ENCODE measurements around the gene FUT4.

DNA sequence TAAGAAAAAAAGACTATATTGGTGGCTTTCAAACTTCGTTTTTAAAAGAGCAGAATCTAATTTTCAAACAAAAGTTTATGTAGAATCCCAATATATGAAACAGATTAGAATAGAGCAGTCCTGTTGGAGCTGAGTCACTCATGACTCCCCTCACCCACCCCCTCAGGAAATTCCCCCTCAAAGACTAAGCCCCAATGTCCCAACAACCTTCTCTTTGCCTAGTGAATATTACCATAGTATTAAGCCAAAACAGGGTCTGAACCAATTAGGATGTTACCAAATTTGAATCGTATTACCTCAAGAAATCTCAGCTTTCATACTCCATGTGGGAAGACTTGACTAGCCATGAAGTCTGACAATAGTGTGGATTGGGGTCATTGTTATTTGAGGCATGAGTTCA, 15.6 kb downstream of the FUT4 start:
- TF ChIP-seq, protein P1, sequence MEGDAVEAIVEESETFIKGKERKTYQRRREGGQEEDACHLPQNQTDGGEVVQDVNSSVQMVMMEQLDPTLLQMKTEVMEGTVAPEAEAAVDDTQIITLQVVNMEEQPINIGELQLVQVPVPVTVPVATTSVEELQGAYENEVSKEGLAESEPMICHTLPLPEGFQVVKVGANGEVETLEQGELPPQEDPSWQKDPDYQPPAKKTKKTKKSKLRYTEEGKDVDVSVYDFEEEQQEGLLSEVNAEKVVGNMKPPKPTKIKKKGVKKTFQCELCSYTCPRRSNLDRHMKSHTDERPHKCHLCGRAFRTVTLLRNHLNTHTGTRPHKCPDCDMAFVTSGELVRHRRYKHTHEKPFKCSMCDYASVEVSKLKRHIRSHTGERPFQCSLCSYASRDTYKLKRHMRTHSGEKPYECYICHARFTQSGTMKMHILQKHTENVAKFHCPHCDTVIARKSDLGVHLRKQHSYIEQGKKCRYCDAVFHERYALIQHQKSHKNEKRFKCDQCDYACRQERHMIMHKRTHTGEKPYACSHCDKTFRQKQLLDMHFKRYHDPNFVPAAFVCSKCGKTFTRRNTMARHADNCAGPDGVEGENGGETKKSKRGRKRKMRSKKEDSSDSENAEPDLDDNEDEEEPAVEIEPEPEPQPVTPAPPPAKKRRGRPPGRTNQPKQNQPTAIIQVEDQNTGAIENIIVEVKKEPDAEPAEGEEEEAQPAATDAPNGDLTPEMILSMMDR (IDR thresholded peaks at IDR 0.05): no peak
- no peak for TF ChIP-seq EP300 (IDR thresholded peaks at IDR 0.05; ENCODE audit: low read depth)

Data from transverse colon (tissue), 3 donors.